ENCODE results near the gene CTAGE9.

CTAGE9 gene

GRCh38 chr6:131663578-131664165, 47.1 kb downstream of the CTAGE9 start:
- DNase-seq = no peak

- no peak for DNase-seq
Measured at GRCh38 chr6:131660195-131660594, 50.6 kb downstream of the CTAGE9 start.
